Neural cell (in vitro differentiated cells): ENCODE data around the gene LSM10.

ENCODE experiments used
- CTCF ChIP-seq: fragments of 450-650 bp; IDR thresholded peaks from 2 replicates; pipeline ENCODE4 v1.5.1; 2014; ENCODE audit warnings: antibody characterized with exemption, mild to moderate bottlenecking, moderate library complexity; ENCODE audit not compliant: poor library complexity, severe bottlenecking
- EP300 ChIP-seq: fragments of 450-650 bp; conservative IDR thresholded peaks from 2 replicates; pipeline ENCODE4 v1.6.1; 2014; ENCODE audit warnings: antibody characterized with exemption, mild to moderate bottlenecking, moderate library complexity; ENCODE audit not compliant: poor library complexity, severe bottlenecking
- EZH2 ChIP-seq: fragments of 200-600, 300-800 bp; shearing (Covaris generic), sonication (generic); IDR thresholded peaks from 2 replicates; pipeline ENCODE4 v1.6.1; 2014; ENCODE audit warnings: antibody characterized with exemption, low read length, borderline replicate concordance, mild to moderate bottlenecking; ENCODE audit not compliant: insufficient read depth, poor library complexity, severe bottlenecking
- MXI1 ChIP-seq: fragments of 450-650 bp; conservative IDR thresholded peaks from 2 replicates; pipeline ENCODE4 v1.6.1; 2014; ENCODE audit warnings: antibody characterized with exemption, mild to moderate bottlenecking; ENCODE audit not compliant: poor library complexity, severe bottlenecking
- POLR2AphosphoS5 ChIP-seq: IDR thresholded peaks from 2 replicates; pipeline ENCODE4 v1.6.1; 2012
- RAD21 ChIP-seq: fragments of 450-650 bp; conservative IDR thresholded peaks from 2 replicates; pipeline ENCODE4 v1.6.1; 2014; ENCODE audit warnings: antibody characterized with exemption, mild to moderate bottlenecking, moderate library complexity
- REST ChIP-seq: IDR thresholded peaks from 2 replicates; pipeline ENCODE4 v1.6.1; 2012; ENCODE audit warnings: borderline replicate concordance
- SMC3 ChIP-seq: fragments of 450-650 bp; conservative IDR thresholded peaks from 2 replicates; pipeline ENCODE4 v1.6.1; 2014; ENCODE audit warnings: antibody characterized with exemption, mild to moderate bottlenecking, moderate library complexity; ENCODE audit not compliant: poor library complexity
- TAF1 ChIP-seq: IDR thresholded peaks from 2 replicates; pipeline ENCODE4 v1.6.1; 2012; ENCODE audit warnings: low read depth

GRCh38 chr1:36420836-36421317, 23.2 kb upstream of the LSM10 start:
- TF ChIP-seq CTCF (peak; percentile 94), EZH2 (no peak), POLR2AphosphoS5 (no peak), SMC3 (peak; percentile 94), EP300 (no peak), RAD21 (peak; percentile 95), REST (no peak), TAF1 (no peak), MXI1 (peak; percentile 22)
